IMR-90 (cell line): ENCODE results near the gene RPP25. TPM values are rescaled to one million over a fixed set of nuclear protein-coding genes. Genes with fewer than 3 reads are reported as not detected.

Experiments used
- ATAC-seq: fragments of 200-7000 bp; cut with Tn5 transposase; 2 replicates; pipeline ENCODE4 v1.9.1; 2020; ENCODE audit warnings: low read depth, mild to moderate bottlenecking, moderate library complexity
- BruUV-seq: library from RNA; stranded (reverse); fragments of 400-500 nt; replicated peaks from 2 replicates; lab custom pipeline; 2021; lab: Mats Ljungman, UMichigan
- CTCF ChIA-PET: fragments of 300-600 bp; formaldehyde crosslinking; extraction: SDS; loops from one replicate; lab custom pipeline; 2021; ENCODE audit warnings: antibody characterized with exemption; lab: Yijun Ruan, JAX
- POLR2A ChIA-PET: fragments of 300-600 bp; sonication (Branson Sonifier 250); formaldehyde crosslinking; loops from one replicate; lab custom pipeline; 2022; ENCODE audit warnings: antibody characterized with exemption; ENCODE audit not compliant: unreplicated experiment; lab: Charles Lee
- DNase-seq: peaks from one replicate; pipeline ENCODE4 v3.0.0; 2013
- H2AFZ ChIP-seq: replicated peaks from 2 replicates; pipeline ENCODE3; 2013; ENCODE audit warnings: low read length, mild to moderate bottlenecking; ENCODE audit not compliant: poor library complexity
- H2AK5ac ChIP-seq: 2 replicates; pipeline ENCODE4 v1.6.1; 2013; ENCODE audit warnings: low read depth, low read length, inconsistent platforms
- H2AK9ac ChIP-seq: replicated peaks from 2 replicates; pipeline ENCODE3; 2013; ENCODE audit warnings: mild to moderate bottlenecking, low read depth, low read length, moderate library complexity; ENCODE audit not compliant: poor library complexity
- H2BK120ac ChIP-seq: 2 replicates; pipeline ENCODE4 v1.6.1; 2013; ENCODE audit warnings: low read depth, low read length, inconsistent platforms
- H2BK15ac ChIP-seq: 3 replicates; pipeline ENCODE4 v1.6.1; 2013; ENCODE audit warnings: low read depth, low read length, inconsistent platforms
- H2BK20ac ChIP-seq: 2 replicates; pipeline ENCODE4 v1.6.1; 2013; ENCODE audit warnings: low read depth, mild to moderate bottlenecking, inconsistent platforms, low read length, moderate library complexity
- H2BK5ac ChIP-seq: 2 replicates; pipeline ENCODE4 v1.6.1; 2013; ENCODE audit warnings: mild to moderate bottlenecking, low read depth, low read length, inconsistent platforms; ENCODE audit not compliant: poor library complexity, severe bottlenecking
- H3K14ac ChIP-seq: replicated peaks from 2 replicates; pipeline ENCODE4 v1.6.1; 2013; ENCODE audit warnings: low read depth, low read length, inconsistent platforms
- H3K18ac ChIP-seq: 2 replicates; pipeline ENCODE4 v1.6.1; 2013; ENCODE audit warnings: low read depth, low read length, control low read depth
- H3K23ac ChIP-seq: 2 replicates; pipeline ENCODE4 v1.6.1; 2013; ENCODE audit warnings: low read depth, low read length, inconsistent platforms
- H3K27ac ChIP-seq: 2 replicates; pipeline ENCODE4 v1.5.1; 2013; ENCODE audit warnings: mild to moderate bottlenecking, control low read depth, low read length; ENCODE audit not compliant: insufficient read depth
- H3K27me3 ChIP-seq: 2 replicates; pipeline ENCODE4 v1.6.1; 2013; ENCODE audit warnings: low read length; ENCODE audit not compliant: control insufficient read depth, insufficient read depth
- H3K36me3 ChIP-seq: 2 replicates; pipeline ENCODE4 v1.6.1; 2013; ENCODE audit warnings: low read length, mixed read lengths; ENCODE audit not compliant: control insufficient read depth, insufficient read depth
- H3K4ac ChIP-seq: 2 replicates; pipeline ENCODE4 v1.6.1; 2013; ENCODE audit warnings: low read depth, low read length, inconsistent platforms
- H3K4me1 ChIP-seq: 2 replicates; pipeline ENCODE4 v1.6.1; 2013; ENCODE audit warnings: low read length, mixed read lengths; ENCODE audit not compliant: control insufficient read depth, insufficient read depth
- H3K4me2 ChIP-seq: 2 replicates; pipeline ENCODE4 v1.6.1; 2013; ENCODE audit warnings: low read depth, mild to moderate bottlenecking, control low read depth, low read length, moderate library complexity
- H3K4me3 ChIP-seq: 2 replicates; pipeline ENCODE4 v1.5.1; 2013; ENCODE audit warnings: low read depth, mild to moderate bottlenecking, control low read depth, low read length, moderate library complexity; ENCODE audit not compliant: insufficient read depth
- H3K56ac ChIP-seq: 2 replicates; pipeline ENCODE4 v1.6.1; 2013; ENCODE audit warnings: low read length, inconsistent platforms; ENCODE audit not compliant: insufficient read depth; ENCODE audit errors: extremely low read depth
- H3K79me1 ChIP-seq, 2 experiments: 2 replicates each; pipeline ENCODE4 v1.6.1; 2013; ENCODE audit warnings: low read length in 2 of 2, inconsistent platforms in 1 of 2, low read depth in 1 of 2
- H3K9ac ChIP-seq: 2 replicates; pipeline ENCODE4 v1.6.1; 2013; ENCODE audit warnings: low read depth, low read length, control low read depth
- H3K9me1 ChIP-seq: 2 replicates; pipeline ENCODE4 v1.6.1; 2013; ENCODE audit warnings: low read length, inconsistent platforms; ENCODE audit not compliant: insufficient read depth
- H3K9me3 ChIP-seq: 2 replicates; pipeline ENCODE4 v1.6.1; 2013; ENCODE audit warnings: low read length; ENCODE audit not compliant: control insufficient read depth, insufficient read depth
- H4K20me1 ChIP-seq: 2 replicates; pipeline ENCODE4 v1.6.1; 2013; ENCODE audit warnings: low read length, inconsistent platforms; ENCODE audit not compliant: insufficient read depth
- H4K5ac ChIP-seq: 2 replicates; pipeline ENCODE4 v1.6.1; 2013; ENCODE audit warnings: mild to moderate bottlenecking, low read depth, low read length, control low read depth
- H4K8ac ChIP-seq, 2 experiments: 2 replicates each; pipeline ENCODE4 v1.6.1; 2013; ENCODE audit warnings: low read depth in 2 of 2, low read length in 2 of 2, control low read depth in 1 of 2, inconsistent platforms in 1 of 2
- H4K91ac ChIP-seq: 2 replicates; pipeline ENCODE4 v1.6.1; 2013; ENCODE audit warnings: low read depth, low read length, inconsistent platforms; ENCODE audit not compliant: insufficient read depth
- BHLHE40 ChIP-seq: fragments of 150-350 bp; IDR thresholded peaks from 2 replicates; pipeline ENCODE4 v1.6.1; 2016; ENCODE audit warnings: mild to moderate bottlenecking, low read depth, low read length
- CEBPB ChIP-seq: IDR thresholded peaks from 2 replicates; pipeline ENCODE4 v1.6.1; 2012; ENCODE audit warnings: low read depth, low read length, improper control_type of control experiment
- CHD1 ChIP-seq: IDR thresholded peaks from 2 replicates; pipeline ENCODE4 v1.6.1; 2012; ENCODE audit warnings: low read depth, low read length, improper control_type of control experiment
- ELK1 ChIP-seq: fragments of 150-350 bp; IDR thresholded peaks from 2 replicates; pipeline ENCODE4 v1.6.1; 2016; ENCODE audit warnings: low read depth, mild to moderate bottlenecking, low read length, moderate library complexity, borderline replicate concordance
- FOS ChIP-seq: fragments of 150-350 bp; IDR thresholded peaks from 2 replicates; pipeline ENCODE4 v1.6.1; 2016; ENCODE audit warnings: low read depth, low read length
- MAFK ChIP-seq: IDR thresholded peaks from 2 replicates; pipeline ENCODE4 v1.6.1; 2012; ENCODE audit warnings: low read depth, low read length, improper control_type of control experiment
- MAZ ChIP-seq: IDR thresholded peaks from 2 replicates; pipeline ENCODE4 v1.6.1; 2012; ENCODE audit warnings: low read depth, mild to moderate bottlenecking, low read length, improper control_type of control experiment, moderate library complexity, borderline replicate concordance
- MXI1 ChIP-seq: IDR thresholded peaks from 2 replicates; pipeline ENCODE4 v1.6.1; 2012; ENCODE audit warnings: low read depth, mild to moderate bottlenecking, low read length, moderate library complexity, borderline replicate concordance
- NFE2L2 ChIP-seq: fragments of 150-350 bp; IDR thresholded peaks from 2 replicates; pipeline ENCODE4 v1.6.1; 2016; ENCODE audit warnings: low read depth, mild to moderate bottlenecking, low read length
- POLR2A ChIP-seq: IDR thresholded peaks from 2 replicates; pipeline ENCODE4 v1.6.1; 2012; ENCODE audit warnings: mild to moderate bottlenecking, low read depth, low read length
- RAD21 ChIP-seq: IDR thresholded peaks from 2 replicates; pipeline ENCODE4 v1.6.1; 2012; ENCODE audit warnings: low read length, improper control_type of control experiment
- RCOR1 ChIP-seq: IDR thresholded peaks from 2 replicates; pipeline ENCODE4 v1.6.1; 2012; ENCODE audit warnings: mild to moderate bottlenecking, low read length, improper control_type of control experiment; ENCODE audit not compliant: insufficient replicate concordance
- RFX5 ChIP-seq: IDR thresholded peaks from 2 replicates; pipeline ENCODE4 v1.8.0; 2012; ENCODE audit warnings: low read depth, mild to moderate bottlenecking, low read length, moderate library complexity
- SMC3 ChIP-seq: fragments of 150-350 bp; IDR thresholded peaks from 2 replicates; pipeline ENCODE4 v1.6.1; 2016; ENCODE audit warnings: low read depth, mild to moderate bottlenecking, antibody characterized with exemption, low read length, moderate library complexity
- WGBS, 2 experiments: methylation state at CpG; one replicate each; pipeline versions ENCODE4 v1.1.5 to v1.1.7; 2013; ENCODE audit warnings: missing lambda C conversion rate in 2 of 2; ENCODE audit not compliant: insufficient read length in 1 of 2; ENCODE audit errors: extremely low coverage in 2 of 2; 5-methylcytosine and 5-hydroxymethylcytosine counted together
- dilution Hi-C: fragments of 300-500 bp; cut with HindIII; formaldehyde crosslinking; loops from one replicate; pipeline ENCODE4 v1.14.3; 2018; ENCODE audit warnings: low sequenced_read_pairs; ENCODE audit not compliant: unreplicated experiment
- in situ Hi-C: fragments of 300-500 bp; cut with MboI; formaldehyde crosslinking; loops from 3 replicates; pipeline ENCODE4 v1.14.3; 2019; ENCODE audit warnings: low sequenced_read_pairs, inconsistent platforms, mixed read lengths
- intact Hi-C: fragments of 100-400 bp; cut with micrococcal nuclease; formaldehyde crosslinking; loops from 2 replicates; pipeline ENCODE4 v1.10.0; 2022
- polyA plus RNA-seq, 3 experiments: library from polyadenylated mRNA; depleted of rRNA; stranded (reverse); fragments of >200 nt; gene quantifications; 2 replicates each; pipeline ENCODE4 v1.2.3, GENCODE V29; 2012; ENCODE audit warnings: low replicate concordance in 1 of 3
- total RNA-seq: library from RNA; depleted of rRNA; stranded (reverse); fragments of >200 nt; gene quantifications from 2 replicates; pipeline ENCODE4 v1.2.3, GENCODE V29; 2012
- TF ChIP-seq, protein P1 (sequence below): fragments of 150-350 bp; IDR thresholded peaks from 2 replicates; pipeline ENCODE4 v1.6.1; 2017; ENCODE audit warnings: mild to moderate bottlenecking, antibody characterized with exemption, low read length, low read depth
- TF ChIP-seq, protein P2 (sequence below): conservative IDR thresholded peaks from 2 replicates; pipeline ENCODE4 v1.5.1; 2012; ENCODE audit warnings: mild to moderate bottlenecking, low read depth, low read length, improper control_type of control experiment

RPP25 gene
- total and polyA plus RNA-seq, 2 of the 4 experiments (the other 2 are of a cell fraction), result 0.18 to 0.38 TPM

- Histone ChIP-seq H2AK9ac (no peak overlapping the region), H4K5ac (no peak overlapping the region), H3K27ac (no peak overlapping the region), H3K4me2 (no peak overlapping the region), H3K9me1 (peaks cover 5% of the 10 kb centered on the region; the same call in 1 of the 2 replicates), H3K4me3 (no peak overlapping the region), H3K56ac (no peak overlapping the region), H2BK5ac (no peak overlapping the region), H4K20me1 (peaks cover 11% of the 10 kb centered on the region; the same call in 1 of the 2 replicates), H2AK5ac (no peak overlapping the region), H3K27me3 (no peaks in the 10 kb centered on the region), H2BK120ac (no peak overlapping the region), H3K4ac (no peak overlapping the region), H3K79me1 (peaks cover 13 to 29% of the 10 kb centered on the region in 2 experiments), H3K36me3 (peaks cover 26% of the 10 kb centered on the region), H2BK20ac (no peak overlapping the region), H3K23ac (no peak overlapping the region; the same call in 1 of the 2 replicates), H4K8ac (no peak overlapping the region), H2BK15ac (no peak overlapping the region), H3K18ac (no peak overlapping the region), H2AFZ (no peak overlapping the region), H3K14ac (no peak overlapping the region), H4K91ac (no peak overlapping the region), H3K4me1 (no peaks in the 10 kb centered on the region), H3K9ac (no peak overlapping the region), H3K9me3 (no peaks in the 10 kb centered on the region)
- POLR2A ChIA-PET, result no interaction called here
- CTCF ChIA-PET, result no interaction called here
- TF ChIP-seq CEBPB (no peak), RFX5 (no peak), CHD1 (no peak), RCOR1 (no peak), MAFK (no peak), MXI1 (no peak), NFE2L2 (no peak), SMC3 (no peak), ELK1 (no peak), FOS (no peak), POLR2A (no peak), BHLHE40 (no peak), RAD21 (no peak), MAZ (no peak)
- TF ChIP-seq, protein P1, sequence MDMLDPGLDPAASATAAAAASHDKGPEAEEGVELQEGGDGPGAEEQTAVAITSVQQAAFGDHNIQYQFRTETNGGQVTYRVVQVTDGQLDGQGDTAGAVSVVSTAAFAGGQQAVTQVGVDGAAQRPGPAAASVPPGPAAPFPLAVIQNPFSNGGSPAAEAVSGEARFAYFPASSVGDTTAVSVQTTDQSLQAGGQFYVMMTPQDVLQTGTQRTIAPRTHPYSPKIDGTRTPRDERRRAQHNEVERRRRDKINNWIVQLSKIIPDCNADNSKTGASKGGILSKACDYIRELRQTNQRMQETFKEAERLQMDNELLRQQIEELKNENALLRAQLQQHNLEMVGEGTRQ, result no peak
- TF ChIP-seq, protein P2, sequence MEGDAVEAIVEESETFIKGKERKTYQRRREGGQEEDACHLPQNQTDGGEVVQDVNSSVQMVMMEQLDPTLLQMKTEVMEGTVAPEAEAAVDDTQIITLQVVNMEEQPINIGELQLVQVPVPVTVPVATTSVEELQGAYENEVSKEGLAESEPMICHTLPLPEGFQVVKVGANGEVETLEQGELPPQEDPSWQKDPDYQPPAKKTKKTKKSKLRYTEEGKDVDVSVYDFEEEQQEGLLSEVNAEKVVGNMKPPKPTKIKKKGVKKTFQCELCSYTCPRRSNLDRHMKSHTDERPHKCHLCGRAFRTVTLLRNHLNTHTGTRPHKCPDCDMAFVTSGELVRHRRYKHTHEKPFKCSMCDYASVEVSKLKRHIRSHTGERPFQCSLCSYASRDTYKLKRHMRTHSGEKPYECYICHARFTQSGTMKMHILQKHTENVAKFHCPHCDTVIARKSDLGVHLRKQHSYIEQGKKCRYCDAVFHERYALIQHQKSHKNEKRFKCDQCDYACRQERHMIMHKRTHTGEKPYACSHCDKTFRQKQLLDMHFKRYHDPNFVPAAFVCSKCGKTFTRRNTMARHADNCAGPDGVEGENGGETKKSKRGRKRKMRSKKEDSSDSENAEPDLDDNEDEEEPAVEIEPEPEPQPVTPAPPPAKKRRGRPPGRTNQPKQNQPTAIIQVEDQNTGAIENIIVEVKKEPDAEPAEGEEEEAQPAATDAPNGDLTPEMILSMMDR, result no peak
- intact Hi-C loops (no loop called here), dilution Hi-C loops (no loop called here), in situ Hi-C loops (no loop called here)
- BruUV-seq, result no TSS peak
- DNase-seq (no peak), ATAC-seq (no peak)
- WGBS, 2 experiments, result no CpG with 5 or more reads among the region's 5 CpGs
Measured at GRCh38 chr15:74928771-74929198, 27.8 kb downstream of the RPP25 start.
